ENCODE results near the gene CCK.
"Not testable (repeated sequence)": the region's sequence is repeated elsewhere in the genome, so short reads cannot be mapped to it uniquely, and the experiment has no call there.

Gene CCK

GRCh38 chr3:42288385-42288784, 22.4 kb upstream of the CCK start:
- no peak for DNase-seq (ENCODE audit: low spot score)
- CTCF ChIA-PET: no interaction called here
- TF ChIP-seq, protein P1, sequence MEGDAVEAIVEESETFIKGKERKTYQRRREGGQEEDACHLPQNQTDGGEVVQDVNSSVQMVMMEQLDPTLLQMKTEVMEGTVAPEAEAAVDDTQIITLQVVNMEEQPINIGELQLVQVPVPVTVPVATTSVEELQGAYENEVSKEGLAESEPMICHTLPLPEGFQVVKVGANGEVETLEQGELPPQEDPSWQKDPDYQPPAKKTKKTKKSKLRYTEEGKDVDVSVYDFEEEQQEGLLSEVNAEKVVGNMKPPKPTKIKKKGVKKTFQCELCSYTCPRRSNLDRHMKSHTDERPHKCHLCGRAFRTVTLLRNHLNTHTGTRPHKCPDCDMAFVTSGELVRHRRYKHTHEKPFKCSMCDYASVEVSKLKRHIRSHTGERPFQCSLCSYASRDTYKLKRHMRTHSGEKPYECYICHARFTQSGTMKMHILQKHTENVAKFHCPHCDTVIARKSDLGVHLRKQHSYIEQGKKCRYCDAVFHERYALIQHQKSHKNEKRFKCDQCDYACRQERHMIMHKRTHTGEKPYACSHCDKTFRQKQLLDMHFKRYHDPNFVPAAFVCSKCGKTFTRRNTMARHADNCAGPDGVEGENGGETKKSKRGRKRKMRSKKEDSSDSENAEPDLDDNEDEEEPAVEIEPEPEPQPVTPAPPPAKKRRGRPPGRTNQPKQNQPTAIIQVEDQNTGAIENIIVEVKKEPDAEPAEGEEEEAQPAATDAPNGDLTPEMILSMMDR (conservative IDR thresholded peaks at IDR 0.05; ENCODE audit: low read depth): no peak
- POLR2A ChIA-PET (ENCODE audit: low non-redundant PET): no interaction called here
- H3K27ac ChIP-seq: no peak overlapping the region

GRCh38 chr3:42287423-42287822, 21.4 kb upstream of the CCK start:
- H3K27ac ChIP-seq; DNase-seq (ENCODE audit: low spot score); POLR2A ChIA-PET (ENCODE audit: low non-redundant PET); CTCF ChIA-PET: not testable (repeated sequence)

- POLR2A ChIA-PET (ENCODE audit: low non-redundant PET): no interaction called here
- no peak overlapping the region for H3K27ac ChIP-seq
- DNase-seq (ENCODE audit: low spot score): no peak
- TF ChIP-seq, protein P1 (conservative IDR thresholded peaks at IDR 0.05; ENCODE audit: low read depth): no peak
- CTCF ChIA-PET: no interaction called here
Observed at GRCh38 chr3:42277676-42278075, 11.7 kb upstream of the CCK start.

DNA sequence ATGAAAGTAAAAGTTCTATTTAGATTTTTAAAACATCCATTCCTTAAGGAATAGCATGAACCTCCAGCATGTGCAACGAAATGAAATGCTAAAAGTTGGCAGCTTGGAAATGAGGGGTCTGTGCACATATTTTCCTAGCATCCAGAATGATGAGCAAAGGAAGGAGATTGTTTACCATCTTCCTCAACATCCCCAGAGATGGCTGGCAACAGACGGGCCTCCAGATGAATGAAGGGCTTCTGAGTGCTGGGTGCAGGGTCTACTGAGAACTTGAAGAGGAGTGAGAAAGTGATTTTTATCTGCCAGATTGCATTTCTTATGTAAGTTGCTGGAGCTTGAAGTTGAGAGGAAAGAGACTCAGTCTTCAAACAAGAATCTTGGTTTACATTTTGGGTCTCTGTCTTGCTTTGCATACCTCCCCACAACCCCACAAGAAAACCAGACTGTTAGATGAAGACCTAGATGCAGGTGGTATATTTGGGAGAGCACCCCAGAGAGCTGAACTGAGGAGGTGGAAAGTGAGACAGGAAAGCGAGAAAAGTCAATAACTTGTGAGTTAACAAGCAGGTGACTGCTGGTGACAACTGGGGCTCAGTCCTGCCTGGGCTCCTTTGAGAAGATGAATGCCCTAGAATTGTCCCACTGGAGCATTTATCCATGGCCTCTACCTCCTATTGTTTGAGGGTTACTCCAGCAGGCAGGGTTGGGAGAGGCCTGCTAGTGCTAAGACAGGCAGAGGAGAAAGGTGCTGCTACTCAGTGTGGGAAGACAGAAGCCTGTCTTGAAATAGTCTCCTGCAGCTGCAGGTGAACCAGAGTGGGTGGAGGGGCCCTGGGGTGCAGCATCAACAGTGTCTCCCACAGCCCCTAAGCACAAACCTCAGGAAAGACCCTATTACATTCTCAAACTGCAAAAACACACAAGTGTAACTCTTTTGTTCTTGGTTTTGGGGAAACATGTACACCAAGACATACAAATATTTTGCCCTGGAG, 10.5 kb upstream of the CCK start:
- no peak overlapping the region for H3K27ac ChIP-seq
- CTCF ChIA-PET: no interaction called here
- TF ChIP-seq, protein P1 (conservative IDR thresholded peaks at IDR 0.05; ENCODE audit: low read depth): no peak
- DNase-seq (ENCODE audit: low spot score): no peak
- POLR2A ChIA-PET (ENCODE audit: low non-redundant PET): no interaction called here

DNA sequence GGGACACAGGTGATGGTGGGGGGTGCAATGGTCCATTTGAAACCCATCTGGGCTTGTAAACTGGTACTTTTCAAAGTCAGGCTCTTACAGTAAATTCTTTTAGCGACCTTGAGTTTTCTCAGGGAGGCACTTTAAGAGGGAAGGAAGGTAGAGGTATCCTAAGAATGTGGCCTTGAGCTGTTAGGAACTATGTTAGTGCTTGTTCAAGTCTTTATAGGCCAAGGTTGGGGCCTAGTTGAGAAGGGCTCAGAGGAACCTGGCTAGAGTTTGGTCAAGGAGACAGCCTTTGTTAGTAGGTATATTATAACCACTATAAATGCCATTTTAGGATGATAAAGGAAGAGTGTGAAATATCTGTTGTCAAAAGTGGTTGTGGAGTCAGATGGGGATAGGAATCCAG, 9.2 kb upstream of the CCK start:
- POLR2A ChIA-PET (ENCODE audit: low non-redundant PET): no interaction called here
- TF ChIP-seq, protein P1 (conservative IDR thresholded peaks at IDR 0.05; ENCODE audit: low read depth): no peak
- CTCF ChIA-PET: no interaction called here
- H3K27ac ChIP-seq: no peak overlapping the region
- DNase-seq (ENCODE audit: low spot score): no peak

GRCh38 chr3:42274266-42274665, 8.3 kb upstream of the CCK start:
- H3K27ac ChIP-seq: no peak overlapping the region
- TF ChIP-seq, protein P1 (conservative IDR thresholded peaks at IDR 0.05; ENCODE audit: low read depth): no peak
- no peak for DNase-seq (ENCODE audit: low spot score)
- ChIA-PET POLR2A (ENCODE audit: low non-redundant PET) (no interaction called here), CTCF (no interaction called here)

DNA sequence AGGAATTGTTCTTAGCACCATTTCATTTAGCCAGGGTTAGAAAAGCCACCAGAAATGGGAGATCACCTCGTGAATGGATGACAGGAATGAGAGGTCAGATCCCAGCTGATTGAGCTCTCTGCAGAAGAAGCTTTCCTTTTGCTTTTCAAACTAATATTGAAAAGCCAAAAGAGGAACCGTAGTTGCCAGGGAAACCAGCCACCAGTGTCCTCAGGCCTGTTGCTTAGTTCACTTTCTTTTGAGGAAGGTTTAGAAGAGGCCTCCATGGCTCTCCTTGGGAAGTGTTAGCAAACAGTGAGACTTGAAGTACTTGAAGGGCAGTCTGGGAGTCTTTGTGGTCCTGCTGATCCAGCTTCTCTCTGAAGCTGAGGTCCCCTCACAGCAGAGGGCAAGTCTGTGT, 7.4 kb upstream of the CCK start:
- TF ChIP-seq, protein P1 (conservative IDR thresholded peaks at IDR 0.05; ENCODE audit: low read depth): no peak

More for the DNA sequence above, 7.4 kb upstream of the CCK start:
- H3K27ac ChIP-seq: no peak overlapping the region
- DNase-seq (ENCODE audit: low spot score): no peak
- ChIA-PET CTCF (no interaction called here), POLR2A (ENCODE audit: low non-redundant PET) (no interaction called here)

All from RWPE1 (cell line).